HFFc6 (cell line): Measurements from ENCODE around the gene KCNJ11. TPM values are rescaled to one million over a fixed set of nuclear protein-coding genes. Genes with fewer than 3 reads are reported as not detected.

ENCODE experiments used
- DNase-seq: peaks from one replicate; pipeline ENCODE4 v3.0.0-alpha.2; 2018
- H3K27ac Mint-ChIP-seq: 2 replicates; pipeline ENCODE4 v1.8.0; 2020; ENCODE audit warnings: mild to moderate bottlenecking, mixed read lengths
- H3K27me3 Mint-ChIP-seq: 2 replicates; pipeline ENCODE4 v1.8.0; 2021; ENCODE audit warnings: mild to moderate bottlenecking, moderate library complexity, mixed read lengths; ENCODE audit not compliant: insufficient read depth
- H3K36me3 Mint-ChIP-seq: 2 replicates; pipeline ENCODE4 v1.8.0; 2021; ENCODE audit warnings: low read depth, mixed read lengths
- H3K4me1 Mint-ChIP-seq: 2 replicates; pipeline ENCODE4 v1.8.0; 2020; ENCODE audit warnings: low read depth, mixed read lengths
- H3K4me3 Mint-ChIP-seq: 2 replicates; pipeline ENCODE4 v1.8.0; 2020; ENCODE audit warnings: mild to moderate bottlenecking, moderate library complexity, mixed read lengths
- H3K9me3 Mint-ChIP-seq: 2 replicates; pipeline ENCODE4 v1.8.0; 2020; ENCODE audit warnings: mild to moderate bottlenecking, mixed read lengths
- CTCF ChIP-seq: fragments of 200-600 bp; sonication (generic); IDR thresholded peaks from 2 replicates; pipeline ENCODE4 v1.5.0; 2021; ENCODE audit warnings: antibody characterized with exemption, mild to moderate bottlenecking
- total RNA-seq, 6 experiments: library from RNA; stranded (reverse); fragmentation: NEBNext Ultra II Directional; extraction: Animal tissue kit (Norgen Biotek cat#: 25700); gene quantifications; 2 replicates in 1 of 6; 3 replicates in 5 of 6; pipeline ENCODE4 v1.2.3, GENCODE V29; 2021

KCNJ11 gene
- total RNA-seq, 6 experiments from 2014 or later: not detected

- no peaks in the 10 kb centered on the region for H3K4me1 Mint-ChIP-seq
- no peaks in the 10 kb centered on the region for H3K36me3 Mint-ChIP-seq
- H3K27me3 Mint-ChIP-seq: peaks cover 17% of the 10 kb centered on the region
- no peaks in the 10 kb centered on the region for H3K9me3 Mint-ChIP-seq
- TF ChIP-seq CTCF: peak; percentile 17; the same call in 1 of the 2 replicates
- H3K4me3 Mint-ChIP-seq: no peak overlapping the region
- no peak for DNase-seq
- H3K27ac Mint-ChIP-seq: no peak overlapping the region
Observed at GRCh38 chr11:17394743-17395390, 6.4 kb upstream of the KCNJ11 start.

GRCh38 chr11:17393472-17393871 is 5.0 kb upstream of the KCNJ11 start:
- Mint-ChIP-seq H3K4me3 (no peak overlapping the region), H3K9me3 (no peaks in the 10 kb centered on the region), H3K27ac (no peak overlapping the region), H3K27me3 (peaks cover 14% of the 10 kb centered on the region), H3K36me3 (no peaks in the 10 kb centered on the region), H3K4me1 (no peaks in the 10 kb centered on the region)
- no peak for TF ChIP-seq CTCF
- no peak for DNase-seq

- no peaks in the 10 kb centered on the region for H3K9me3 Mint-ChIP-seq
- TF ChIP-seq CTCF: no peak
- H3K36me3 Mint-ChIP-seq: no peaks in the 10 kb centered on the region
- H3K4me3 Mint-ChIP-seq: no peak overlapping the region
- no peaks in the 10 kb centered on the region for H3K4me1 Mint-ChIP-seq
- DNase-seq: no peak
- no peak overlapping the region for H3K27ac Mint-ChIP-seq
- H3K27me3 Mint-ChIP-seq: peaks cover 11% of the 10 kb centered on the region
Observed at GRCh38 chr11:17392872-17393271, 4.4 kb upstream of the KCNJ11 start.

GRCh38 chr11:17391493-17392355 is 3.3 kb upstream of the KCNJ11 start:
- TF ChIP-seq CTCF: no peak
- Mint-ChIP-seq H3K4me3 (no peak overlapping the region), H3K36me3 (no peaks in the 10 kb centered on the region), H3K9me3 (no peaks in the 10 kb centered on the region), H3K27me3 (peaks cover 16% of the 10 kb centered on the region), H3K27ac (no peak overlapping the region), H3K4me1 (no peaks in the 10 kb centered on the region)
- DNase-seq: no peak

- no peaks in the 10 kb centered on the region for H3K9me3 Mint-ChIP-seq
- no peaks in the 10 kb centered on the region for H3K4me1 Mint-ChIP-seq
- no peak overlapping the region for H3K4me3 Mint-ChIP-seq
- H3K27me3 Mint-ChIP-seq: peaks cover 15% of the 10 kb centered on the region
- no peak for DNase-seq
- H3K36me3 Mint-ChIP-seq: no peaks in the 10 kb centered on the region
- H3K27ac Mint-ChIP-seq: no peak overlapping the region
- TF ChIP-seq CTCF: no peak
Observed at GRCh38 chr11:17389957-17390649, 1.6 kb upstream of the KCNJ11 start.
